ENCODE results near the gene ZNF609. TPM values are rescaled to one million over a fixed set of nuclear protein-coding genes. Genes with fewer than 3 reads are reported as not detected.
"Not testable (repeated sequence)": the region's sequence is repeated elsewhere in the genome, so short reads cannot be mapped to it uniquely, and the experiment has no call there.

The ZNF609 gene
- total RNA-seq, 2 donors from 2014 or later: 52.3 to 54.8 TPM

GRCh38 chr15:64599716-64600115 lies 139.3 kb downstream of the ZNF609 start:
- DNase-seq: no peak
- Histone ChIP-seq H3K36me3 (ENCODE audit: control insufficient read depth, insufficient read depth, low read length) (no peaks in the 10 kb centered on the region), H3K4me3 (ENCODE audit: low read length) (no peak overlapping the region), H3K9me3 (ENCODE audit: control insufficient read depth, low read length) (no peaks in the 10 kb centered on the region), H3K27me3 (ENCODE audit: control insufficient read depth, insufficient read depth, low read length, poor library complexity, severe bottlenecking) (no peaks in the 10 kb centered on the region), H3K27ac (ENCODE audit: low read depth, low read length) (no peak overlapping the region), H3K4me1 (ENCODE audit: control insufficient read depth, insufficient read depth, low read length) (peaks cover 9% of the 10 kb centered on the region), H3K9ac (ENCODE audit: extremely low read depth, low read length, poor library complexity, severe bottlenecking) (no peak overlapping the region)
- no peaks in the 10 kb centered on the region for H3K27me3 Mint-ChIP-seq (ENCODE audit: insufficient read depth)
- H3K4me1 Mint-ChIP-seq: peaks cover 30% of the 10 kb centered on the region
- H3K36me3 Mint-ChIP-seq (ENCODE audit: low read depth): no peaks in the 10 kb centered on the region
- no peak for TF ChIP-seq CTCF (conservative IDR thresholded peaks at IDR 0.05)
- no peak overlapping the region for H3K4me3 Mint-ChIP-seq
- H3K27ac Mint-ChIP-seq: no peak overlapping the region
- WGBS, 2 experiments (ENCODE audit: insufficient coverage in 1 of 2, insufficient read length in 1 of 2): 48 to 83% methylated on average over 1 to 2 of the region's 2 CpGs
- no peaks in the 10 kb centered on the region for H3K9me3 Mint-ChIP-seq

- no peak overlapping the region for H3K4me3 ChIP-seq (ENCODE audit: low read length)
- Mint-ChIP-seq H3K9me3 (no peaks in the 10 kb centered on the region), H3K36me3 (ENCODE audit: low read depth) (no peaks in the 10 kb centered on the region), H3K27ac (peak overlapping the region; percentile 58), H3K27me3 (ENCODE audit: insufficient read depth) (no peaks in the 10 kb centered on the region), H3K4me3 (no peak overlapping the region), H3K4me1 (peaks cover 24% of the 10 kb centered on the region)
- WGBS, 2 experiments (ENCODE audit: insufficient coverage in 1 of 2, insufficient read length in 1 of 2): 94% methylated on average over 1 of the region's 1 CpG; no CpG with 5 or more reads in 1 of the 2 experiments
- no peaks in the 10 kb centered on the region for H3K36me3 ChIP-seq (ENCODE audit: control insufficient read depth, insufficient read depth, low read length)
- TF ChIP-seq CTCF (conservative IDR thresholded peaks at IDR 0.05): no peak
- H3K4me1 ChIP-seq (ENCODE audit: control insufficient read depth, insufficient read depth, low read length): peaks cover 9% of the 10 kb centered on the region
- H3K9ac ChIP-seq (ENCODE audit: extremely low read depth, low read length, poor library complexity, severe bottlenecking): no peak overlapping the region
- H3K27me3 ChIP-seq (ENCODE audit: control insufficient read depth, insufficient read depth, low read length, poor library complexity, severe bottlenecking): no peaks in the 10 kb centered on the region
- no peaks in the 10 kb centered on the region for H3K9me3 ChIP-seq (ENCODE audit: control insufficient read depth, low read length)
- no peak for DNase-seq
- no peak overlapping the region for H3K27ac ChIP-seq (ENCODE audit: low read depth, low read length)
These were observed 140.4 kb downstream of the ZNF609 start for GRCh38 chr15:64600794-64601193.

GRCh38 chr15:64604319-64604718 lies 143.9 kb downstream of the ZNF609 start:
- H3K27ac ChIP-seq (ENCODE audit: low read depth, low read length): peak overlapping the region; percentile 38
- Mint-ChIP-seq H3K27ac (no peak overlapping the region), H3K4me1 (peaks cover 9% of the 10 kb centered on the region), H3K27me3 (ENCODE audit: insufficient read depth) (no peaks in the 10 kb centered on the region), H3K36me3 (ENCODE audit: low read depth) (no peaks in the 10 kb centered on the region), H3K9me3 (no peaks in the 10 kb centered on the region), H3K4me3 (no peak overlapping the region)
- H3K9me3 ChIP-seq (ENCODE audit: control insufficient read depth, low read length): no peaks in the 10 kb centered on the region
- no peak overlapping the region for H3K9ac ChIP-seq (ENCODE audit: extremely low read depth, low read length, poor library complexity, severe bottlenecking)
- no peaks in the 10 kb centered on the region for H3K36me3 ChIP-seq (ENCODE audit: control insufficient read depth, insufficient read depth, low read length)
- DNase-seq: no peak
- TF ChIP-seq CTCF (conservative IDR thresholded peaks at IDR 0.05): no peak
- no peaks in the 10 kb centered on the region for H3K27me3 ChIP-seq (ENCODE audit: control insufficient read depth, insufficient read depth, low read length, poor library complexity, severe bottlenecking)
- H3K4me3 ChIP-seq (ENCODE audit: low read length): no peak overlapping the region
- peaks cover 3% of the 10 kb centered on the region for H3K4me1 ChIP-seq (ENCODE audit: control insufficient read depth, insufficient read depth, low read length)

GRCh38 chr15:64607416-64607815 lies 147.0 kb downstream of the ZNF609 start:
- H3K36me3 ChIP-seq (ENCODE audit: control insufficient read depth, insufficient read depth, low read length); H3K27ac ChIP-seq (ENCODE audit: low read depth, low read length); H3K9me3 ChIP-seq (ENCODE audit: control insufficient read depth, low read length); H3K4me1 ChIP-seq (ENCODE audit: control insufficient read depth, insufficient read depth, low read length); H3K27me3 ChIP-seq (ENCODE audit: control insufficient read depth, insufficient read depth, low read length, poor library complexity, severe bottlenecking); H3K9ac ChIP-seq (ENCODE audit: extremely low read depth, low read length, poor library complexity, severe bottlenecking); H3K27ac Mint-ChIP-seq; H3K36me3 Mint-ChIP-seq (ENCODE audit: low read depth); H3K4me3 ChIP-seq (ENCODE audit: low read length); H3K4me3 Mint-ChIP-seq; DNase-seq; H3K27me3 Mint-ChIP-seq (ENCODE audit: insufficient read depth); H3K9me3 Mint-ChIP-seq: not testable (repeated sequence)
- 94 to 96% methylated on average over 5 to 6 of the region's 6 CpGs for WGBS, 2 experiments (ENCODE audit: insufficient coverage in 1 of 2, insufficient read length in 1 of 2)
- H3K4me1 Mint-ChIP-seq: peaks cover 15% of the 10 kb centered on the region
